Stimulated activated CD4-positive, alpha-beta T cell treated with anti-CD3 and anti-CD28 coated beads, Interleukin-15, amount 100 ng/mL, for 48 hours (primary cell): ENCODE results near the gene CD2BP2.
"Not testable (repeated sequence)": the region's sequence is repeated elsewhere in the genome, so short reads cannot be mapped to it uniquely, and the experiment has no call there.

Experiments used
- DNase-seq, 2 donors: peaks; one replicate each; pipeline ENCODE4 v3.0.0-alpha.2; 2020; ENCODE audit warnings: low read depth in 2 of 2

Gene CD2BP2

GRCh38 chr16:30358990-30359870 lies 4.1 kb upstream of the CD2BP2 start:
- no peak for DNase-seq

- no peak for DNase-seq
These were observed 3.4 kb upstream of the CD2BP2 start for GRCh38 chr16:30358577-30358936.

DNA sequence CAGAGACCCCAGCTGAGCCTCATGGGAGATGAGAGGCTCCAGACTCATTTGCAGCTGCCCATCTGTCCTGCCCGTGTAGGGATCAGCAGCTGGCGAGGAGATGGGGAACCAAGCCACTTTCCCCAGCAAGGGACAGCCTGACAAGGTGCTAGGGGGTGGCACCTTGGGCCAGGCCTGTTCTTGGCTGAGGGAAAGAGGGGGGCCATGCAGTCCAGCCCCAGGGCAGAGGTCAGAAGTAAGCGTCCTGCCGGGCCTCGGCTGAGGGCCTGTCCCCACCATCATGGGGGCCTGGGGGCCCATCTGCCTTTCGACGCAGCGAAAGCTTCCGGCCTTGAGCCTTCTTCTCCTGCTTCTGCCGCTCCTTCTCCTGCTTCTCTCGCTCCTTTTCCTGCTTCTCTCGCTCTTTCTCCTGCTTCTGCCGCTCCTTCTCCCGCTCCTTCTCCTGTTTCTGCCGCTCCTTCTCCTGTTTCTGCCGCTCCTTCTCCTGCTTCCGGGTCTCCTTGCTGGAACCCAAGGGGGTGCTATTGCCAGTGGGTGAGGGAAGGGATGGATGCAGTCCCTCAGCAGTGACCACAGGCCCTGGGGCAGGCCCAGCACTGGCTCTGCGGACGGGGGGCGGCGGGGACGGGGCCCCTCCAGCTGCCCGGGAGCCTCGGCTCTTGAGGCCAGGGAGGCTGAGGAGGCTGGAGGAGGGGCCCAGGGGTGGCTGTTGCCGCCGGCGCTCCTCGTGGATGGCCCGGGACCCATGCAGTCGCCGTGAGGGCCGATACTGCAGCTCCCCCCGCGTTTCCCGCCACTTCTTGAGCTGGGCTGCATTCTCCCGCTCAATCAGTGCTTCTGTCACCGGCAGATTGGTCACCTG lies 2.8 kb upstream of the CD2BP2 start:
- DNase-seq, result no peak

GRCh38 chr16:30357085-30357714 lies 2.1 kb upstream of the CD2BP2 start:
- DNase-seq, result no peak

GRCh38 chr16:30356401-30357084 lies 1.4 kb upstream of the CD2BP2 start:
- DNase-seq, result no peak

- DNase-seq, result no peak
These were observed 823 bp upstream of the CD2BP2 start for GRCh38 chr16:30355954-30356308.

- DNase-seq, result no peak
These were observed 525 bp downstream of the CD2BP2 start for GRCh38 chr16:30354423-30355143.

GRCh38 chr16:30353438-30354129 lies 1.5 kb downstream of the CD2BP2 start:
- DNase-seq, result no peak

- no peak for DNase-seq
These were observed 2.4 kb downstream of the CD2BP2 start for GRCh38 chr16:30352488-30353401.

DNA sequence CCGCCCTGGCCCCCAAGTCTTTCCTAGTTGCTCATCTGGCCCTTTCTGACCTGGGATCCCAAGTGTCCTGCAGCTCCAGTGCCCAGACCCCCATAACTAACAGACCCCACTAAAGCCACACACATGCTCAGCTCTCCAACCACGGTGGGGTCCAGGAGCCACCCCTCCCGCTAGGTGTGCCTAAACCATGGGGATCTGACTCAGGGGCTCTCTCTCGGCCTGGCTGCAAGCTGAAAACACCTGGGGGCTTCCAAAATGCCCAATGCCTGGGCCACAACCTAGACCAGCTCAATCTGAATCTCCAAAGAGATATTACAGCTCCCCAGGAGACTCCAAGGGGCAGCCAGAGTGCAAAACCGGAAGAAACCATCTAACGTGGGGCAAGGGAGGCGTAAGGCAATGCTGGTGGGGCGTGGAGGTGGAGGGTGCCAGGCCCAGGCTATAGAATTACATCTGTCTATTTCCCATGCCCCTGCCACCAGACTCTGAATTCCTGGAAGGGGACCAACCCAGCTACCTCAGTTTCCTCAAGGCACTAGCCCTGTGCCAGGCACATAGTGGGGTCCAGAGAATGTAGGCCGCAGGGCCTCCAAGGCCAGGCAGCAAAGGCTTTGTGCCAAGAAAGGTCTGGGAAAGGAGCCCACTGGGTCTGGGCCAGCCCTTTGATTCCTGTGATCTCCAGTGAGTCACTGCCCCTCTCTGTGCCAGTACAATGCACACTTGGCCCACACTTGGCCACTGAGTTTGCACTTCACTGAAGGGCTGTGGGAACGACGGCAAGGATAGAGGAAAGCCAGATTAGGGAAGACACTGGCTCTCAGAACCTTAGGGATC lies 3.3 kb downstream of the CD2BP2 start:
- no peak for DNase-seq

GRCh38 chr16:30351001-30351441 lies 4.1 kb downstream of the CD2BP2 start:
- no peak for DNase-seq

- DNase-seq, result no peak
These were observed 4.8 kb downstream of the CD2BP2 start for GRCh38 chr16:30350134-30350871.

GRCh38 chr16:30349675-30350074 lies 5.4 kb downstream of the CD2BP2 start:
- DNase-seq, result no peak

- no peak for DNase-seq
These were observed 6.2 kb downstream of the CD2BP2 start for GRCh38 chr16:30348929-30349328.

DNA sequence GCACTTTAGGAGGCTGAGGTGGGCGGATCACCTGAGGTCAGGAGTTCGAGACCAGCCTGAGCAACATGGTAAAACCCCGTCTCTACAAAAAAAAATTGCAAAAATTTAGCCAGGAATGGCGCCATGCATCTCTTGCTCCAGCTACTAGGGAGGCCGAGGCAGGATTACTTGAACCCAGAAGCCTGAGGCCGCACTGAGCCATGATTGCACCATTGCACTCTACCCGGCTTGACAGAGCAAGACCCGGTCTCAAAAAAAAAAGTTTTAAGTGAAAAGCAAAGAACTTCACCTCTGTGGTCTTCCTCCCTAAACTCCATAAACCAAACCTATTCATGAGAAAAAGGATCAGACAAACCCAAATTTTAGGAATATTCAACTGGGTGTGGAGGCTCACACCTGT lies 7.0 kb downstream of the CD2BP2 start:
- DNase-seq, result no peak

GRCh38 chr16:30346286-30346685 lies 8.8 kb downstream of the CD2BP2 start:
- no peak for DNase-seq

DNA sequence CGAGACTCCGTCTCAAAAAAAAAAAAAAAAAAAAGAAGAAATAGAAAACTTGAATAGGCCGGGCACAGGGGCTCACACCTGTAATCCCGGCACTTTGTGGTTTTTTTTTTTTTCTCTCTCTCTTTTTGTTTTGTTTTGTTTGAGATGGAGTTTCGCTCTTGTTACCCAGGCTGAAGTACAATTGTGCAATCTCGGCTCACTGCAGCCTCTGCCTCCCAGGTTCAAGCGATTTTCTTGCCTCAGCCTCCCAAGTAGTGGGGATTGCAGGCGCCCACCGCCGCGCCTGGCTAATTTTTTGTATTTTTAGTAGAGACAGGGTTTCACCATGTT lies 11.7 kb downstream of the CD2BP2 start:
- DNase-seq, result not testable (repeated sequence)
